GM19438 (cell line): ENCODE measurements around the gene FANCC.
"Not testable (repeated sequence)": the region's sequence is repeated elsewhere in the genome, so short reads cannot be mapped to it uniquely, and the experiment has no call there.

ENCODE experiments used
- ATAC-seq: cut with Tn5 transposase; IDR thresholded peaks from one replicate; pipeline ENCODE4 v1.9.1; 2021; ENCODE audit warnings: low read depth; ENCODE audit not compliant: unreplicated experiment

The FANCC gene

DNA sequence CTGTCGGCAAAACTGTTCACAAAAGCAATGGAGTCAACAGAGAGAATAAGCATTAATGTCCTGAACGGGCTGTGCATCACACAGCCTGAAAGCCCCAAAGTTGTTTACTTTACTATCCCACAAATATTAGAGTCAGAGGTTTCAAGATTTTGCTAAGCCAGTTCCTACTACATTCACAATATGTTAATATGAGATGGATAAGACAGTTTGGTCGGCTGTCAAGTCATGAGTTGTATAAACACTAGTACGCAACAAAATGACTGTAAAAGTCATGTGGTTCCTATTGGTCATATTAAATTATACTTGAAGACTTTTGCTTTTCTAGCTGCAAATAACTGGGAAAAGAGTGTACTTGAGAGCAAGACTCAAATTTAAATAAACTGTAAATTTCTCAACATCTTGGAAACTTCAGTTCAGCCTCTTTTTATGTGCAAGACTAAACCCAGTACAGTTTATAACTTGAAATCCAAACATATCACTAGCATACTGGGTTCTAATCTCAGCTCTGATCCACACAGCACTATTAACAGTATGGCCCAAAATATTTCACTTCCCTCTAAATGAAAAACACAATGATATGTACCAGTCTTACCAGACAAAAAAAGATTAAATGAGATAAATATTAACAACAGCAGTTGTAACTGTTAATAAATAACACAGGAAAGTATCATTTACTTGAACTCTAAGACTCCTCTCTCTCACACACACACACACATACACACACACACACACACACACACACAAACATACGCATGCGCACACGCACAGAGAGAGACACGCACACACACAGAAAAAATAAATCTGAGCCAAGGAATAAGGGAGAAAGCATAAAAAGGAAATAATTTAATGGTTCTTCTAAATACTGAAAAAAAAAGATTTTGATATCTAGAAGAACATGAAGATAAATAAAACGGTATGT is 33.1 kb downstream of the FANCC start:
- ATAC-seq = no peak

DNA sequence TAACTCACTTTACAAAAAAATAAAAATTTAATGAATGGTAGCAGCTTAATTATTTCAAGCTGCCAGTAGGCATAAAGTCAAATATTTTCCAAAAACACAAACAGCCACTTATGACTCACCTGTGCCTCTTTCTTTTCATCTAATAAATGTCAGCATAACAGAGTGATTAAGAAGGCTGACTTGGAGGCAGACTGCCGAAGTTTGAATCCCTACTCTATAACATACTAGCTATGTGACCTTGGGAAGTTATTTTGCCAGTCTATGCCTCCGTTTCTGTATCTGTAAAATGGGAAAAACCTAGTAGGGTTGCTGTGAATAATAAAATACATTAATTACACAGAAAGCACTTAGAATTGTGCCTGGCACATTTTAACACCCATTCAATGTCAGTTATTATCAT is 33.8 kb downstream of the FANCC start:
- no peak for ATAC-seq

DNA sequence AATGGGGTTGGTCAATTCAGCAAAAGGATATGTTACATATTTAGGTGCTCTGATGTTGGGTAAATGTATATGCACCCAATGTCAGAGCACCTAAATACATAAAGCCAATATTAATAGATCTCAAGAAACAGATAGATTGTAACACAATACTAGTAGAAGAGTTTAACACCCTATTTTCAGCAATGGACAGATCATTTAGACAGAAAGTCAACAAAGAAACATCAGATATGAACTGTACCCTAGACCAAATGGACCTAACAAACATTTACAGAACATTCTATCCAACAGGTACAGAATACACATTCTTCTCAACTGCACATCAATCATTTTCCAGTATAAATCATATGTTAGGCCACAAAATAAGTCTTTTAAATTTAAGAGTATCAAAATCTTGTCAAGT is 35.2 kb downstream of the FANCC start:
- no peak for ATAC-seq

DNA sequence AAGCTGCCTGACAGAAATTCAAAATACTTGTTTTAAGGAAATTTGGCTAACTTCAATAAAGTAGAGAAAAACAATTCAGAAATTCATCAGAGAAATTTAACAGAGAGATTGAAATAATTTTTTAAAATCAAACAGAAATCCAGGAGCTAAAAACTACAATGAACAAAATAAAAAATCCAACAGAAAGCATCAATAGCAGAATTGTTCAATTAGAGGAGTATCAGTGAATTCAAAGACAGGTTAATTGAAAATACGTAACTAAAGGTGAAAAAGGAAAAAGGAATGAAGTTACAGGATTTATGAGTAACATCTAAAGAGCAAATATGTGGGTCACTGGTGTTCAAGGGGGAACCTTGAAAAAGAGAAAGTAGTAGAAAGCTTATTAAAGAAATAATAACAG is 36.8 kb downstream of the FANCC start:
- ATAC-seq = no peak

DNA sequence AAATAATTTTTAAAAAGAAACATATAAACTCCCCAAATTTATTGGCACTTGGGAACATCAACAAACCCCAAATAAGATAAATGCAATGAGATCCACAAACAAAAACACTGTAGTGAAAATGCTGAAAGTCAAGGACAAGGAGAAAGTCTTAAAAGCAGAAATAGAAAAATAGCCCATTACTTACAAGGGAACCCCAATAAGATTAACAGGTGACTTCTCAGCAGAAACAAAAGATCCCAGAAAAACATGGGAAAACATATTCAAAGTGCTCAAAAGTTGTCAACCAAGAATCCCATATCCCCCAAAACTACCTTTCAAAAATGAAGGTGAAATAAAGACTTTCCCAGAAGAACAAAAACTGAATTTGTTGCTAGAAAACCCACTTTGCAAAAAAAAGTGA is 40.0 kb downstream of the FANCC start:
- no peak for ATAC-seq

DNA sequence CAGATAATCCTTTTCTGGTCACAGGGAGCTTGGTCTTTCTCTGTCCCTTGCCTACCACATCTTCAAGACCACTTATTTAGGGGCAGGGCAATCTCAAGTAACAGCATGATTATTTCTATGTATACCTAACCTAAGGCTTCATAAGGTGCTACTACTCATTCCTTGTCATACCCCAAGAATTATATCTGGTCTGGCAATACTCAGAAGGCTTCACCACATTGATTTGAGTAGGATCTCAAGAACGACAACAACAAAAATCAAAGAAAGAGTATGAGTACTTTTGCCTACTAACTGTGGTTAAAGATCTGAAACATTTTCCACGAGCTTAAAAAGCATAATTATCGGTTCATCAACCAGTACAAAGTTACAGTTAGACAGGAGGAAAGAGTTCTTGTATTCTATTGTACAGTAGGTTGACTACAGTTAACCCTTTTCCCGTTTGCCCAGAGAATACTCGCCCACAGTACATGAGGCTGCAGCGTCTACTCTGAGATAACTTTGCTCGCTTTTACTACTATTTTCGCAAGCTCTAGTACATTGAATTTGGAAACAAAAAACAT is 41.0 kb downstream of the FANCC start:
- ATAC-seq = no peak

DNA sequence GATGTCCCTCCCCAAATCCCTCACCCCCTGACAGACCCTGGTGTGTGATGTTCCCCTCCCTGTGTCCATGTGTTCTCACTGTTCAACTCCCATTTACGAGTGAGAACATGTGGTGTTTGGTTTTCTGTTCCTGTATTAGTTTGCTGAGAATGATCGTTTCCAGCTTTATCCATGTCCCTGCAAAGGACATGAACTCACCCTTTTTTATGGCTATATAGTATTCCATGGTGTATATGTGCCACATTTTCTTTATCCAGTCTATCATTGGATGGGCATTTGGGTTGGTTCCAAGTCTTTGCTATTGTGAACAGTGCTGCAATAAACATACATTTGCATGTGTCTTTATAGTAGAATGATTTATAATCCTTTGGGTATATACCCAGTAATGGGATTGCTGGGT is 43.3 kb downstream of the FANCC start:
- ATAC-seq = not testable (repeated sequence)

DNA sequence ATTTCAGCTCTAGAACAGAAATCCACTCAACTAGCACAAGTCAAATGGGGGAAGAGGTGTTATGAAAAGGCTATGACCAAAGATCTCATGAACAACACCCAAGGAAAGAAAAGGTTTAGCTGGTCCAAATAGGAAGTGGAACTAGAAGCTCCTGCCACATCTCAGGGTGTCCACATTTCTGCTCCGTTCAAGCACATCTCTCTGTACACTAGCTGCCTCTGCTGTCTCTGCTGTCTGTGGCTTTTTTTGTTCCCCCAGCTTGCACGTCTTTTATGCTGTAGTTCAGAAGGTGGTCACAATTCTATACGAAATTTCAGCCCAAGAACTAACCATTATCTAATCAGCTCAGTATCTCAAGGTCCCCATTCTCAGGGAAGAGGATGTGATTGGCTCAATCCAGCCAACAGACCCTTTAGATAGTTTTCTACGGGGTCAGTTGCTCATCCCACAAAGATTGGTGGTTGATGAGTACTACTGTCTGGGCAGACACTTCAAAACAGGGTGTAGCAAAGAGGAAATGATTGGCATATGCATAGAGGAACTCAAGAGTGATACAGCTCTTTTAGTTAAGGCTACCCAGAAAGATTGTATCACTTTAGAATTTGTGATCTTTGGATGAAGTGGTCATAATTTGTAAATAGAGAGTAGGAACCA is 44.0 kb downstream of the FANCC start:
- ATAC-seq = no peak

DNA sequence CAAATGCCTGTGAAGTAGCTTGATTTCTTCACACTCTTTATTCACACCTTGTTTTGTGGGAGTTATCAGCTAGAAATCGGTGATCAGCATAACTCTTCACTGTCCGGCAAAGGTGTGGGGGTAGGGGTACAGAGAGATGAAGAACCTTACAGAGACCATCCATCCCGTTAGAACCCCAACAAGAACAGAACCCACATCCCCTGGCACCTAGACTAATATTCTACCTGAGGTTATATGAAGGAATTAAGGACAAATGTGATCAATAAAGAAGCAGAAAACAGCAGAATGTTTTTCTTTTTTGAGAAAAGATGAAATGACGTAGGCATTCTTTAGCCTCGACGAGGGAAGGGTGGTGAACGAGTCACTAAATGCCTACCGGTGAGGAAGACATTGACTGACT is 44.7 kb downstream of the FANCC start:
- no peak for ATAC-seq

DNA sequence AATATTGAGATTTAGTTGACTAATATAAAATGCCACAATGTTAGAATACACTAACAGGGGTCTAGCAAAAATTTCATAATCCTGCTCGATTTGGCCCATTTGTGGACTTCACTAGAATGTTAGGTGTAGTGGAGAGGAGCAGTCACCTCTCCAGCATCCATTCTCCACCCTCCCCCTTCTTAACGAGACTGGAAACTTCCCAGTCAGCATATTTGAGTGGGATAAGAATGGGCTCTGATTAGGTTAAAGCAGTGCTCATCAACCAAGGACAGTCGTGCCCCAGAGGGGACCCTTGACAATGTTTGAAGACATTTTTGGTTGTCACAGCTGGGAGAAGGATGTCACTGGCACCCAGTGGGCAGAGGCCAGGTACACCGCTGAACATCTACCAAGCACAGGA is 46.7 kb downstream of the FANCC start:
- no peak for ATAC-seq

DNA sequence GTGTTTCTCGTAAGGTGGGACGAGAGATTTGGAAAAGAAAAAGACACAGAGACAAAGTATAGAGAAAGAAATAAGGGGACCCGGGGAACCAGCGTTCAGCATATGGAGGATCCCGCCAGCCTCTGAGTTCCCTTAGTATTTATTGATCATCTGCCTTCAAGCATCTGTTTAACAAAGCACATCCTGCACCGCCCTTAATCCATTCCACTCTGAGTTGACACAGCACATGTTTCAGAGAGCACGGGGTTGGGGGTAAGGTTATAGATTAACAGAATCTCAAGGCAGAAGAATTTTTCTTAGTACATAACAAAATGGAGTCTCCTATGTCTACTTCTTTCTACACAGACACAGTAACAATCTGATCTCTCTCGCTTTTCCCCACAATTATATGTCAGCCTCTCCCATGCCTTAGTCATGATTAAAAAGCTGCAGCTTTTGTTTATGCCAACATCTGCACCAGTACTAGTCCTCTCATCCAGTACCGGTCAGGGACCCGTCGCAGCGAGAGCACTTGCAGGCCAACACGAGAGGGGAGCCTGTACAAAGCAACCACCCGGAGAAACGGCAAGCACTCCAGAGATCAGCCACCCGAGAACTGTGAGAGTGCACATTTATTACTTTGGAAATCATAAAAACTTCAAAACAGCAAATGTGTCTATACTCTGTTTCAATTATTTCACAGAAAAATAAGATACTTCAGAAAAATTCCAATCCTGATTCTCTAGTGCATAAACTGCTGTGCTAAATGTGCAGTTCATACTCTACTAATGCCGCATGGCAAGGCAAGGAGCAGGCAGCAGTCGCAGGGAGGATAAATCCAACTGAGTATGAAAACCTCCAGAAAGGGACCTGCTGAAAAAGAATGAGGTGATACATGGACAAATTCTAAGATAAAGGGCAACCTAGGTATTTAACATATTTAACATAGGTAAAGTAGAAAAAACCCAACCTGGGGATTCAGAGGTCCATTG is 47.4 kb downstream of the FANCC start:
- ATAC-seq = not testable (repeated sequence)

DNA sequence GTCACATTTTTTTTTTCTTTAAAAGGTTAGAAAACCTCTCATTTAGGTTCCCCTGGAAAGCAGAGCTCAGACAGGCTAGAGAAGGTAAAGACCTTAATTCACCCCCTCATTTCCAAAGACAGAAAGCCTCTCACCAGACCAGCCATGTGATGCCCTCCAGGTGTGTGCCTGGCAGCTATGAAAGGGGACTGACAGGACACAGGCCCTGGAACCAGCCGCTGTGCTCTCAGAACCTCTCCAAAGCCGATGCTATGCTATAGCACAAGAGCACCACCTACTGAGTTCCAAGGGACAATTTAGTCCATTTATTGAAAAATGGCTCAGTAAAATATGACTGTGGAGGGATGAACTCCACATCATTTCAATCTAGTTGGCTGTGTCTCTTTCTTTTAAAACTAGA is 48.8 kb downstream of the FANCC start:
- ATAC-seq = no peak

DNA sequence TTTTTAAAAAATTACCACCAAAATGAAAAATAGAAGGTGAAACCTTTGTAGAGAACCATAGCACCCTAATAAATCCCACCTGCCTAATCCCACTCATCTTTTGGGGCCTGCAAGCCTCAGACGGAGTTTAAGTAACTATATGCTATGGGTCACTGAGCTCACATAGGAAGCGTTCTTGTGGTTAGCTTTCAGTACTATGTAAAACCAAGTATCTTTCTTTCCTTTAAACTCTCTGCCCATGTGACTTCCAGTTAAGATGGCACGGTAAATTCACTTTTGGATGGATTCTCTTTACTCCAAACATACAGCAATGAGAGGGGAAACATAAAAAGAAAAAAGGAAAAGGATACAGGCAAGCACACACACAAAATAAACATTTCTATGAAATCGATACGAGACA is 50.9 kb downstream of the FANCC start:
- ATAC-seq = peak; percentile 84

DNA sequence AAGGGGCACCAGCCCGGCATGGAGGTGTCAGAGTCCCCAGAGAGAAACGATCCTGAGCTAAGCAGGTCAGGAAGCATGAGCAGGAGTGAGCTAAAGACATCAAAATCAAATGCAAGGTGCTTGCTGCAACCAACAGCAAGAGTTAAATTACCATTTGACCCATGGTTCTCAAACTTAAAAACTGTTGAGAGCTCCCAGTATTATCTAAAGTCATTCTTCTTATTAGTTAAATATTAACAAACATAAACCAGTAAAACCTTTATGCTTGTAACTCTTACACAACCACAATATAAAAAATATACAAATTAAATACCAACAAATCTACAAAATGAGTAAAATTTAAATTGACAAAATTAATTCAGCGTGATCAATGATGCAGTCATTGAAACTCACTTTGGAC is 51.5 kb downstream of the FANCC start:
- no peak for ATAC-seq

DNA sequence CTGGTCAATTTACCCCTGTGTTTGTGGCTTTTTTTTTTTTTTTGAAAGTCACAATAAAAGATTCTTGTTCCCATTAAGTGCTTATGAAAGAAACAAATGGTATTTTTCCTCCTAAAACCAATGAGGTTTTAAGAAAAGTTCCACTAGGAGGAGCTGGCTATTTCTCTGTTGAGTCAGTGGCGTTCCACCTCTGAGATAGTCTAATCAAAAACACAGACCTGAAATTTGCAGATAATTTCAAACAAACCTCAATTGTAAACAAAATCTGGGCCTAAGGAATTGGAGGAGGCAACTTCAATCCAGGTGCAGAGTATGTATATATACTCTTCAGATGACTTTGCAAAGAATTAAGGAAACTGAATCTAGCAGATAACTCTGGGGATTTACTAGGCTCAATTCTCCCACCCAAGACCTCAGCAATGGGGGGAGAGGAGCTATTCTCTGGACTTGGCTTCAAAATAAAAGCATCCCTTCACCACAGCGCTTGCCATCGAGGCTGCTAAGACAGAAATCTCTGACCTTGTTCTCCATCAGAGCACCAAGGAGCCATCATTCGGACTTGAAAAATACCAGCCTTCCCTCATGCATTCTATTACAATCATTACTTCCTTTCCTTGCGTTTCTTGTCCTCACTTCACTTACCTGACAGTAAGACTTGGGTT is 52.4 kb downstream of the FANCC start:
- no peak for ATAC-seq

DNA sequence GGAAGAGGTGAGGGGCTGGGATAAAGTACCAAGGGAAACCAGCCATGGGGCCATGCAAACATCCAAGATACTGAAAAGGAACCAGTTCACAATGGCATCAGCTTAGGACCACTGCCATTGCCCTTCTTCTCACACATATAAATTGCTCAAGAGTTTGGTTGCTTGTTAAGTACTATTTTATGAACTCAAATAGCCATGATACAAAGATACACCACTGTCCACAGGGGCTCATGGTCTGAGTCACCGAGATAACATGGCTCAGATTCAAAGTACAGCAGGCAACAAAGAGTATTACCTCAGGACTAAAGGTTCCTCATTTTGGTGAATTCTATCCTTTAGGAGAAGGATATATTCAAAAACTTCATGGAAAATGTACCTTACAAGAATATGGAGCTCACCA is 55.6 kb downstream of the FANCC start:
- ATAC-seq = no peak

DNA sequence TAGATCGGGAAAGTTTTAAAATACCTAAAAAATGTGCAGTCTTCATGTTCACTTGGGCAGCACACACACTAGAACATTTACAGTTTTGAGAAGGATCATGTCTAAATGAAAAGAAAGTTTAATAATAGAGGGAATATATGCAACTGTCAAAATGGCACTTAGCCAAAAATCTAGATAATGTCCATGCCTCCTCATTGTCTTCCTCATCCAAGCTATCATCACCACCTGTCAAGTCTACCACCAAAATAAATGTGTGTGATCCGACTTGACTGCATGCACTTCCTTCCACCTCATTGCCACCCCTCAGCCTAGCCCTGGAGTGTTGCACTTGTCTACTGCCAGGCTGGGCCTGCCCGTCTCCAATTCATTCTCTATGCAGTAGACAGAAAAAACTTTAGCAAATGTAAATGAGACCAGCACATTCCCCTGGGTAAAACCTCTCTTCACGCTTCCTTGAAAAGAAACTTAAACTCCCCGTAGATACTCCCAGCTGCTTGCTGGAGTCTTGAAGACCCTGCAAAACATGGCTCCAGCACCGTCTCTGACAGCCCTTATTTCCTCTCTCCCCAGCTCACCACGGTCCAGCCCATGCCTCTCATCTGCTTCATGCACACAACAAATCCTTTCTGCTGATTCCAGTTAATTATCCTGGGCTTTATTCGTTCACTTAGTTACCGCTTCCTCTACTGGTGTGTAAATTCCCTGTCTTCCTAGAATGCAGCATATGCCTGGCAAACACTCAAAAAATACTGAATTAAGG is 66.9 kb downstream of the FANCC start:
- ATAC-seq = no peak

DNA sequence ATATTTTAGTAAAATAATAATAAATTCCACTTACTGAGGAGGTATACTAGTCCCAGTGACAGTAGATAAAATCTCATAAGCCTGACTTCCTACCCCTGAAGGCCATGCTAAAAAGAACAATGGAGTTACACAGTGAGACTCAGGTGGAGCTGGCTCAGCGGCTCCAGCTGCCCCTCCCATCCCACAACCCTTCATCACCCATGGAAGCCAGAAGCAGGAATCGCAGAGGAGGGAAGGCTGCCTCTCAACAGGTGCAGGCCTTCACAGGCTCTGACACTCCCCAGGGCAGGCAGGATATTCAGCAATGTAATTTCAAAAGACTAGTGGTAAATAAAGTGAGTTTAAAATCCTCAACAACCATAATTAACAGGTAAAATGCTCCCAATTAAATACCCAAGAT is 67.5 kb downstream of the FANCC start:
- ATAC-seq = no peak

DNA sequence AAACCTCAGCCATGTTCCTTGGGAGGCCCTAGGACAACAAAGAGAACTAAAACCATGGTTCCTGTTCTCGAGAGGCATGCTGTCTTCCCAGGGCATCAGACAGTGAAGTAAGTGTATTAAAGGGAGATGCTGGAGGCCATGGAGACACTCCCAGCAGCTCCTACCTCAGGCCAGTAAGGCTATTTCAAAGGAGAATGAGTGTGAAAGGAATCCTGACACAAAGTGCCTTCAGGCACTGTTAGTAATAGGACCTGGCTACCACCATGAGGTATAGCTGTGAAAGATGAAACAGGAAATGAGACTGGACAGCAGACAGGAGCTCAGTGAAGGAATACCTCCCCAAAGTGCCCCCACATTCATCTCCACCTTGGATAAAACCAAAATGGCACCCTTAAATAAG is 71.0 kb downstream of the FANCC start:
- ATAC-seq = no peak
